OCI-M1 (cell line): ENCODE measurements around the gene TMEM200B.
"Not testable (repeated sequence)": the region's sequence is repeated elsewhere in the genome, so short reads cannot be mapped to it uniquely, and the experiment has no call there.

ENCODE experiments used
- DNase-seq: peaks from one replicate; lab custom pipeline; 2025; lab: John Stamatoyannopoulos, UW

Gene TMEM200B

GRCh38 chr1:29108041-29108440 is 15.7 kb downstream of the TMEM200B start:
- not testable (repeated sequence) for DNase-seq

GRCh38 chr1:29105822-29106221 is 17.9 kb downstream of the TMEM200B start:
- no peak for DNase-seq

DNA sequence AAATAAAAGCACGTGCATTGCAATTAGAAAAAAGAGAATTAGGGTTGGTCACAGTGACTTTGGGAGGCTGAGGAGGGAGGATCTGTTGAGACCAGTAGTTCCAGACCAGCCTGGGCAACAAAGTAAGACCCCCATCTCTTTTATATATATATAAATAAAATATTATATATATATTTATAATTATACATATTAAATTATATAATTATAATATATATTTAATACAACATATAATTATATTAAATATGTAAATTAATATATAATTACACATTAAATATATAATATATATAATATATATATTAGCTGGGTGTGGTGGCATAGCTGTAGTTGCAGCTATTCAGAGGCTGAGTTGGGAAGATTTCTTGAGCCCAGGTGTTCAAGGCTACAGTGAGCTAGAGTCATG is 23.2 kb downstream of the TMEM200B start:
- DNase-seq = no peak

DNA sequence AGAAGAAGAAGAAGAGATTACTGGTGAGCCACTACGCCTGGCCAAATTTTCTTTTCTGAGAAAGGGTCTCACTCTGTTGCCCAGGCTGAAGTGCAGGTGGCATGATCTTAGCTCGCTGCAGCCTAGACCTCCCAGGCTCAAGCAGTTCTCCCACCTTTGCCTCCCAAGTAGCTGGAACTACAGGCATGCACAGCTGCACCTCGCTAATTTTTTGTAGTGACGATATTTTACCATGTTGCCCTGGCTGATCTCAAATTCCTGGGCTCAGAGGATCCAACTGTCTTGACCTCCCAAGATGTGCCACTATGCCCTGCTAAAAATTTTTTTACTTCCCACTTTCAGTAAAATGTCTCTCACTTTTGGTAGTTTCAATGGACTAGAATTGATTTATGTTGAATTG is 24.4 kb downstream of the TMEM200B start:
- DNase-seq = no peak

DNA sequence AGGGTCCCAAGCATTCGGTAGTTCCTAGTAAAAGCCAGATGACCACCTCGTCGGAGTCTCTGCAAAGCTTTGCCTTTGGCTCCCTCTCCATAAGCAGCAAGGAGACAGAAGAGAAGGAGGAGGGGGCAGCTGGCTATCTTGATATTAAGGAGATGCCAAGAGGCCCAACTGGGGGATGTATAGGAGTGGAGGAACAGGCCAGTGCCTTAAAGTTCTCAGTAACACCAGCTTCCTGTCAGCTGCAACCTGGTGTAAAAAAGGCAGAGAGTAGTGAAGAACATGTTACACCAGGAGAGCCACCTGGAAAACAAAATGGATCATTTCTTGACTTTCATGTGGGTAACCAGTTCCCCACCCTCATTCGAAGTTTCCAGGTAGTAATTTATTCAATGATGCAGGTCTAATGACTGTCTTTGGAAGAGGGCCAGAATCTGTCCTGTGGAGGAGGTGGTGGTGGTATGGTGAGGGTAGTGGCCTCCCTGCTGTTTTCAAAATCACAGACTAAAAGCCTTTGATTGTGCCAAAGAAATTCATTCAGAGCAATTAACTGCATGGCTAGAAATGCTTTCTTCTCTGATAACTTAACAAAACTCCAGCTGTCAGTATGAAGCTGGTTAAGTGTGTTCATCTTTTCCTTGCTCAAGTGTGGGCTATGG is 27.3 kb downstream of the TMEM200B start:
- DNase-seq = no peak

DNA sequence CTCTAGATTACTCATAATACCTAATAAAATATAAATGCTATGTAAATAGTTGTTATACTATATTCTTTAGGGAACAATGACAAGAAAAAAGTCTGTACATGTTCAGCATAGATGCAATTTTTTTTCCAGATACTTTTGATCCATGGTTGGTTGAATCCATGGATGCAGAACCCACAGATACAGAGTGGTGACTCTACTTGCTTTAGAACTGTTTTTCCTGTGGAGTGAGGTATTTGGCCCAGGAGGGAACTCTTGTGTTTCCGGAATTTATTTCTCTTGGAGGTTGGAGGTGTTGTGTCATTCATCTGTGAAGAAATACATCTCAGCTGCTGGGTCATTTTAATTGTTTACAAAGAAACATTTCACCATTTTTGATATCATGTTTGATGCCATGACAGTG is 28.7 kb downstream of the TMEM200B start:
- DNase-seq = no peak

GRCh38 chr1:29094433-29094832 is 29.3 kb downstream of the TMEM200B start:
- no peak for DNase-seq

DNA sequence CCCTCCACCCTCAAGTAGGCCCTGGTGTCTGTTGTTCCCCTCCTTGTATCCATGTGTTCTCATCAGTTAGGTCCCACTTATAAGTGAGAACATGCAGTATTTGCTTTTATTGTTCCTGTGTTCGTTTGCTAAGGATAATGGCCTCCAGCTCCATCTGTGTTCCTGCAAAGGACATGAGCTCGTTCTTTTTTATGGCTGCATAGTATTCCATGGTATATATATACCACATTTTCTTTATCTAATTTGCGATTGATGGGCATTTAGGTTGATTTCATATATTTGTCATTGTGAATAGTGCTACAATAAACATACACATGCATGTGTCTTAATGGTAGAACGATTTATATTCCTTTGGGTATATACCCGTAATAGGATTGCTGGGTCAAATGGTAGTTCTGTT is 31.0 kb downstream of the TMEM200B start:
- not testable (repeated sequence) for DNase-seq

GRCh38 chr1:29090937-29091618 is 32.6 kb downstream of the TMEM200B start:
- DNase-seq = no peak

DNA sequence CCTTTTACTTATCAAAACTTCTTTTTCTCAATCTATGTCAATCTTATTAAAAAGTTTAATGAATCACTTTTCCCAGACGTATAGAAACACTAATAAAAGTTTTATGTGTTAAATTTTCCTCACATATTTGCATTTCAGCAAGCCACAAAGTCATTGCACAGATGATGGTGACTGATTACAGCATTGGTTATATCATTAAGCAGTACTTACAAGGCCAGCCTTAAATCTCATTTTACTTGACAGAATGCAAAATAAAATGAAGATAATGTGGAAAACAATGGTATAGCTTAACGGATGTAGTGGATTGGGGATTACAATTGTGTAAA is 39.5 kb downstream of the TMEM200B start:
- DNase-seq = no peak

- peak; percentile 6 for DNase-seq
Observed at GRCh38 chr1:29083317-29084195, 40.1 kb downstream of the TMEM200B start.

DNA sequence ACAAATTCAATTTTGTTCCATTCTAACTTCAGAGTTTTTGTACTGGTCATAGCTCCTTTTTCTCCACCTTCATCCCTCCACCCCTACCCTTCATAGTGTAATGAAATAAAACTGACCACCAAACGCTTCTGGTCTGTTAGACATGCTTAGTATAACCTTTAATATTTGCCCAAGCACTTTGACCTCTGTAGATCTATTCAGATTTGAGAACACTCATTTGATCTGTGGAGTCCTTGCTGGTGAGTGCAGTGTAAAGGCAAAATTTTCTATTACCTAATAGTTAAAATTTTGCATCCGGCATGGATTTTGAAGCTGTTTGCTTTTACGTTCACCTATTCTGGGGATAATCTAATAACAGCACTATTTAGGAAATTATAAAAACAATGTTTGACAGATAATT is 41.2 kb downstream of the TMEM200B start:
- no peak for DNase-seq

- DNase-seq = no peak
Observed at GRCh38 chr1:29081201-29081600, 42.5 kb downstream of the TMEM200B start.

GRCh38 chr1:29079916-29080629 is 43.6 kb downstream of the TMEM200B start:
- not testable (repeated sequence) for DNase-seq

DNA sequence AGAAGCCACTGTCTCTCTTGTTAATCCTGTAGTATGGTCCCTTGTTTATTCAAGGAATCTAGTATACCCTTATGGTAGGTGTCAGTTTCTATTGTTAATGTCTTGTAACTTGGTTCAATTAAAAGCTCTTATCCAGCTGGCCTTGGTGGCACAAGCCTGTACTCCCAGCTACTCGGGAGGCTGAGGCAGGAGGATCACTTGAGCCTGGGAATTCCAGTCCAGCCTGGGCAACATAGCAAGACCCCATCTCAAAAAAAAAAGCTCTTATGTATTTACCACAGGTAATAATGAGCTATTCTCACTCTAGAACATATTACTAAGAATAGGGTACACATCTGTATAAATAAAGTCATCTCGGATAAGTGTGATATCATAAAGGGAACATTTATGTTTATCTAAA is 46.5 kb downstream of the TMEM200B start:
- no peak for DNase-seq
